ENCODE data around the gene BCAP31.

BCAP31 gene

GRCh38 chrX:153724252-153725038 is at the start of gene BCAP31, which contains the start of gene ABCD1:
Gene BCAP31 (minus strand): TSS chrX:153724387. CDS start chrX:153723244, 1,143 bp downstream.
Gene ABCD1 (plus strand): TSS chrX:153724856. CDS start chrX:153725267, 411 bp downstream.
- peak within 1 kb of the TSS; percentile 82 for H3K27ac ChIP-seq (ENCODE audit: low read depth, low read length)
- H3K27me3 ChIP-seq (ENCODE audit: control insufficient read depth, insufficient read depth, low read length), result no peaks in the 10 kb centered on the region
- peak within 1 kb of the TSS; percentile 22 for H3K9ac ChIP-seq (ENCODE audit: low read depth, low read length)
- peak within 1 kb of the TSS; percentile 78 for H3K4me3 ChIP-seq (ENCODE audit: low read depth, low read length)
- peaks cover 24% of the 10 kb centered on the region for H3K36me3 ChIP-seq (ENCODE audit: control insufficient read depth, insufficient read depth, low read length)
- peaks cover 11% of the 10 kb centered on the region for H3K4me1 ChIP-seq (ENCODE audit: control insufficient read depth, insufficient read depth, low read length)
- H3K9me3 ChIP-seq (ENCODE audit: control insufficient read depth, insufficient read depth, low read length), result peaks cover 36% of the 10 kb centered on the region

- Histone ChIP-seq H3K36me3 (ENCODE audit: control insufficient read depth, insufficient read depth, low read length) (no peaks in the 10 kb centered on the region), H3K4me3 (ENCODE audit: low read depth, low read length) (no peak overlapping the region), H3K27ac (ENCODE audit: low read depth, low read length) (no peak overlapping the region), H3K9ac (ENCODE audit: low read depth, low read length) (no peak overlapping the region), H3K9me3 (ENCODE audit: control insufficient read depth, insufficient read depth, low read length) (peaks cover 28% of the 10 kb centered on the region; the same call in 1 of the 2 replicates), H3K27me3 (ENCODE audit: control insufficient read depth, insufficient read depth, low read length) (no peaks in the 10 kb centered on the region), H3K4me1 (ENCODE audit: control insufficient read depth, insufficient read depth, low read length) (no peaks in the 10 kb centered on the region)
These were observed 49.0 kb upstream of the BCAP31 start for GRCh38 chrX:153773218-153773611.

- H3K4me1 ChIP-seq (ENCODE audit: control insufficient read depth, insufficient read depth, low read length), result no peaks in the 10 kb centered on the region
- H3K36me3 ChIP-seq (ENCODE audit: control insufficient read depth, insufficient read depth, low read length), result no peaks in the 10 kb centered on the region
- no peak overlapping the region for H3K4me3 ChIP-seq (ENCODE audit: low read depth, low read length)
- no peaks in the 10 kb centered on the region for H3K27me3 ChIP-seq (ENCODE audit: control insufficient read depth, insufficient read depth, low read length)
- no peak overlapping the region for H3K9ac ChIP-seq (ENCODE audit: low read depth, low read length)
- H3K27ac ChIP-seq (ENCODE audit: low read depth, low read length), result no peak overlapping the region
- H3K9me3 ChIP-seq (ENCODE audit: control insufficient read depth, insufficient read depth, low read length), result peaks cover 28% of the 10 kb centered on the region; the same call in 1 of the 2 replicates
These were observed 48.4 kb upstream of the BCAP31 start for GRCh38 chrX:153772316-153773217.

GRCh38 chrX:153771415-153772315 is 47.5 kb upstream of the BCAP31 start:
- H3K9ac ChIP-seq (ENCODE audit: low read depth, low read length), result no peak overlapping the region
- no peak overlapping the region for H3K4me3 ChIP-seq (ENCODE audit: low read depth, low read length)
- no peak overlapping the region for H3K27ac ChIP-seq (ENCODE audit: low read depth, low read length)
- peaks cover 28% of the 10 kb centered on the region; the same call in 1 of the 2 replicates for H3K9me3 ChIP-seq (ENCODE audit: control insufficient read depth, insufficient read depth, low read length)
- H3K4me1 ChIP-seq (ENCODE audit: control insufficient read depth, insufficient read depth, low read length), result no peaks in the 10 kb centered on the region
- no peaks in the 10 kb centered on the region for H3K36me3 ChIP-seq (ENCODE audit: control insufficient read depth, insufficient read depth, low read length)
- no peaks in the 10 kb centered on the region for H3K27me3 ChIP-seq (ENCODE audit: control insufficient read depth, insufficient read depth, low read length)

GRCh38 chrX:153770601-153771414 is 46.6 kb upstream of the BCAP31 start:
- no peaks in the 10 kb centered on the region for H3K4me1 ChIP-seq (ENCODE audit: control insufficient read depth, insufficient read depth, low read length)
- H3K9me3 ChIP-seq (ENCODE audit: control insufficient read depth, insufficient read depth, low read length), result peaks cover 28% of the 10 kb centered on the region; the same call in 1 of the 2 replicates
- no peak overlapping the region for H3K4me3 ChIP-seq (ENCODE audit: low read depth, low read length)
- H3K36me3 ChIP-seq (ENCODE audit: control insufficient read depth, insufficient read depth, low read length), result no peaks in the 10 kb centered on the region
- H3K27me3 ChIP-seq (ENCODE audit: control insufficient read depth, insufficient read depth, low read length), result no peaks in the 10 kb centered on the region
- H3K27ac ChIP-seq (ENCODE audit: low read depth, low read length), result no peak overlapping the region
- H3K9ac ChIP-seq (ENCODE audit: low read depth, low read length), result no peak overlapping the region

GRCh38 chrX:153769865-153770600 is 45.8 kb upstream of the BCAP31 start:
- Histone ChIP-seq H3K4me3 (ENCODE audit: low read depth, low read length) (no peak overlapping the region), H3K27me3 (ENCODE audit: control insufficient read depth, insufficient read depth, low read length) (no peaks in the 10 kb centered on the region), H3K36me3 (ENCODE audit: control insufficient read depth, insufficient read depth, low read length) (no peaks in the 10 kb centered on the region), H3K9me3 (ENCODE audit: control insufficient read depth, insufficient read depth, low read length) (peaks cover 28% of the 10 kb centered on the region; the same call in 1 of the 2 replicates), H3K4me1 (ENCODE audit: control insufficient read depth, insufficient read depth, low read length) (no peaks in the 10 kb centered on the region), H3K9ac (ENCODE audit: low read depth, low read length) (no peak overlapping the region), H3K27ac (ENCODE audit: low read depth, low read length) (no peak overlapping the region)

- H3K27ac ChIP-seq (ENCODE audit: low read depth, low read length), result no peak overlapping the region
- no peaks in the 10 kb centered on the region for H3K36me3 ChIP-seq (ENCODE audit: control insufficient read depth, insufficient read depth, low read length)
- no peak overlapping the region for H3K9ac ChIP-seq (ENCODE audit: low read depth, low read length)
- no peaks in the 10 kb centered on the region for H3K4me1 ChIP-seq (ENCODE audit: control insufficient read depth, insufficient read depth, low read length)
- H3K27me3 ChIP-seq (ENCODE audit: control insufficient read depth, insufficient read depth, low read length), result no peaks in the 10 kb centered on the region
- no peak overlapping the region for H3K4me3 ChIP-seq (ENCODE audit: low read depth, low read length)
- H3K9me3 ChIP-seq (ENCODE audit: control insufficient read depth, insufficient read depth, low read length), result peaks cover 28% of the 10 kb centered on the region; the same call in 1 of the 2 replicates
These were observed 45.1 kb upstream of the BCAP31 start for GRCh38 chrX:153769158-153769864.

- Histone ChIP-seq H3K9me3 (ENCODE audit: control insufficient read depth, insufficient read depth, low read length) (peaks cover 28% of the 10 kb centered on the region; the same call in 1 of the 2 replicates), H3K4me3 (ENCODE audit: low read depth, low read length) (no peak overlapping the region), H3K4me1 (ENCODE audit: control insufficient read depth, insufficient read depth, low read length) (no peaks in the 10 kb centered on the region), H3K27me3 (ENCODE audit: control insufficient read depth, insufficient read depth, low read length) (no peaks in the 10 kb centered on the region), H3K36me3 (ENCODE audit: control insufficient read depth, insufficient read depth, low read length) (no peaks in the 10 kb centered on the region), H3K9ac (ENCODE audit: low read depth, low read length) (no peak overlapping the region), H3K27ac (ENCODE audit: low read depth, low read length) (no peak overlapping the region)
These were observed 44.3 kb upstream of the BCAP31 start for GRCh38 chrX:153768311-153769157.

Measured in HUES48 (cell line).